H1 (cell line): ENCODE results near the gene PRKCSH. TPM values are rescaled to one million over a fixed set of nuclear protein-coding genes. Genes with fewer than 3 reads are reported as not detected.
"Not testable (repeated sequence)": the region's sequence is repeated elsewhere in the genome, so short reads cannot be mapped to it uniquely, and the experiment has no call there.

Experiments used
- CTCF ChIA-PET: fragments of 300-600 bp; sonication (Branson Sonifier 250); formaldehyde crosslinking; loops from one replicate; lab custom pipeline; 2021; ENCODE audit not compliant: partially characterized antibody; lab: Charles Lee
- POLR2A ChIA-PET: fragments of 300-600 bp; sonication (Branson Sonifier 250); formaldehyde crosslinking; loops from one replicate; lab custom pipeline; 2021; ENCODE audit warnings: inconsistent platforms; ENCODE audit not compliant: partially characterized antibody; lab: Charles Lee
- DNase-seq, 2 experiments: peaks; one replicate each; pipeline versions ENCODE4 v3.0.0 to v3.0.0-alpha.2; 2010 to 2022; ENCODE audit warnings: low spot score in 2 of 2, low read depth in 1 of 2, mixed read lengths in 1 of 2
- FAIRE-seq: peaks from 2 replicates; lab custom pipeline; 2011; peaks lifted over from hg19 to GRCh38; lab: Jason Lieb, UNC
- H2AFZ ChIP-seq: 2 replicates; pipeline ENCODE4 v1.8.1; 2012; ENCODE audit warnings: low read length, inconsistent platforms
- H2AK5ac ChIP-seq: 2 replicates; pipeline ENCODE4 v1.6.1; 2013; ENCODE audit warnings: low read depth, low read length
- H2BK120ac ChIP-seq: replicated peaks from 2 replicates; pipeline ENCODE3; 2013; ENCODE audit warnings: low read depth, low read length, inconsistent platforms
- H2BK12ac ChIP-seq: 2 replicates; pipeline ENCODE4 v1.6.1; 2013; ENCODE audit warnings: low read depth, low read length
- H2BK15ac ChIP-seq: 2 replicates; pipeline ENCODE4 v1.6.1; 2013; ENCODE audit warnings: low read length
- H2BK20ac ChIP-seq: 2 replicates; pipeline ENCODE4 v1.6.1; 2013; ENCODE audit warnings: low read length
- H2BK5ac ChIP-seq: 2 replicates; pipeline ENCODE4 v1.6.1; 2013; ENCODE audit warnings: low read depth, low read length
- H3K14ac ChIP-seq: 2 replicates; pipeline ENCODE4 v1.6.1; 2013; ENCODE audit warnings: inconsistent platforms; ENCODE audit not compliant: insufficient read length
- H3K18ac ChIP-seq: 2 replicates; pipeline ENCODE4 v1.6.1; 2013; ENCODE audit warnings: low read length; ENCODE audit errors: extremely low read depth
- H3K23ac ChIP-seq: 2 replicates; pipeline ENCODE4 v1.6.1; 2013; ENCODE audit warnings: inconsistent platforms; ENCODE audit not compliant: insufficient read length
- H3K23me2 ChIP-seq: 2 replicates; pipeline ENCODE4 v1.6.1; 2013; ENCODE audit warnings: low read depth, low read length
- H3K27ac ChIP-seq: 2 replicates; pipeline ENCODE4 v1.6.1; 2011; ENCODE audit warnings: low read depth, low read length, inconsistent platforms
- H3K27me3 ChIP-seq, 4 experiments: replicated peaks in 1 of 4; 1 replicate in 1 of 4; 2 replicates in 3 of 4; pipeline versions ENCODE4 v1.6.1 to v1.8.1; 2011 to 2013; ENCODE audit warnings: low read length in 3 of 4, mild to moderate bottlenecking in 3 of 4, inconsistent platforms in 2 of 4, mixed read lengths in 2 of 4, moderate library complexity in 1 of 4; ENCODE audit not compliant: control insufficient read depth in 3 of 4, insufficient read depth in 3 of 4; ENCODE audit errors: extremely low read depth in 1 of 4
- H3K36me3 ChIP-seq, 4 experiments: 2 replicates each; pipeline versions ENCODE4 v1.6.1 to v1.8.1; 2011 to 2013; ENCODE audit warnings: mild to moderate bottlenecking in 4 of 4, low read length in 3 of 4, moderate library complexity in 2 of 4, control low read depth in 1 of 4, inconsistent platforms in 1 of 4; ENCODE audit not compliant: insufficient read depth in 4 of 4, control insufficient read depth in 2 of 4
- H3K4ac ChIP-seq: replicated peaks from 2 replicates; pipeline ENCODE3; 2013; ENCODE audit warnings: low read length, low read depth, mixed read lengths, inconsistent platforms; ENCODE audit not compliant: insufficient read length
- H3K4me1 ChIP-seq, 4 experiments: replicated peaks in 1 of 4; 1 replicate in 1 of 4; 2 replicates in 3 of 4; pipeline versions ENCODE4 v1.6.1 to v1.8.1; 2011 to 2013; ENCODE audit warnings: low read length in 3 of 4, inconsistent platforms in 2 of 4, mixed read lengths in 1 of 4; ENCODE audit not compliant: insufficient read depth in 4 of 4, control insufficient read depth in 3 of 4
- H3K4me2 ChIP-seq, 2 experiments: 2 replicates each; pipeline versions ENCODE4 v1.6.1 to v1.8.1; 2011 to 2013; ENCODE audit warnings: low read depth in 2 of 2, low read length in 2 of 2, control low read depth in 1 of 2, inconsistent platforms in 1 of 2, mild to moderate bottlenecking in 1 of 2; ENCODE audit not compliant: insufficient read depth in 1 of 2
- H3K4me3 ChIP-seq, 4 experiments: fragments of 200-600, 300-600 bp in 1 of 4; sonication (generic), shearing (Covaris generic), sonication (Bioruptor Twin) in 1 of 4; 2 replicates each; pipeline versions ENCODE4 v1.5.1 to v1.8.1; 2011 to 2016; ENCODE audit warnings: low read length in 4 of 4, low read depth in 3 of 4, control low read depth in 2 of 4, inconsistent platforms in 2 of 4, mild to moderate bottlenecking in 2 of 4, mixed read lengths in 1 of 4, moderate library complexity in 1 of 4; ENCODE audit not compliant: insufficient read depth in 2 of 4; ENCODE audit errors: extremely low read depth in 1 of 4
- H3K56ac ChIP-seq: replicated peaks from 2 replicates; pipeline ENCODE3; 2013; ENCODE audit warnings: low read depth, mild to moderate bottlenecking, mixed read lengths, low read length, inconsistent platforms; ENCODE audit not compliant: insufficient read length
- H3K79me1 ChIP-seq: 2 replicates; pipeline ENCODE4 v1.6.1; 2013; ENCODE audit warnings: low read depth, low read length, control low read depth
- H3K79me2 ChIP-seq, 2 experiments: 2 replicates each; pipeline versions ENCODE4 v1.6.1 to v1.8.1; 2012 to 2013; ENCODE audit warnings: low read length in 2 of 2, mild to moderate bottlenecking in 2 of 2, inconsistent platforms in 1 of 2; ENCODE audit not compliant: insufficient read depth in 2 of 2, control insufficient read depth in 1 of 2
- H3K9ac ChIP-seq, 4 experiments: replicated peaks in 1 of 4; 1 replicate in 1 of 4; 2 replicates in 3 of 4; pipeline versions ENCODE4 v1.6.1 to v1.8.1; 2011 to 2013; ENCODE audit warnings: low read depth in 3 of 4, low read length in 3 of 4, control low read depth in 2 of 4, mild to moderate bottlenecking in 2 of 4, moderate library complexity in 2 of 4, inconsistent platforms in 1 of 4; ENCODE audit errors: extremely low read depth in 1 of 4
- H3K9me3 ChIP-seq, 2 experiments: 2 replicates each; pipeline versions ENCODE4 v1.6.1 to v1.8.1; 2012 to 2013; ENCODE audit warnings: mild to moderate bottlenecking in 2 of 2, moderate library complexity in 2 of 2, control low read depth in 1 of 2, inconsistent platforms in 1 of 2, low read depth in 1 of 2, low read length in 1 of 2, mixed read lengths in 1 of 2; ENCODE audit not compliant: insufficient read depth in 2 of 2
- H4K20me1 ChIP-seq, 2 experiments: replicated peaks in 1 of 2; 2 replicates each; pipeline versions ENCODE3 to v1.8.1; 2011 to 2013; ENCODE audit warnings: inconsistent platforms in 2 of 2, low read length in 2 of 2, mild to moderate bottlenecking in 1 of 2; ENCODE audit not compliant: insufficient read depth in 2 of 2, control insufficient read depth in 1 of 2
- H4K5ac ChIP-seq: 2 replicates; pipeline ENCODE4 v1.6.1; 2013; ENCODE audit warnings: low read length, low read depth, mixed read lengths, inconsistent platforms; ENCODE audit not compliant: insufficient read length
- H4K8ac ChIP-seq: 2 replicates; pipeline ENCODE4 v1.8.0; 2013; ENCODE audit warnings: mild to moderate bottlenecking, moderate library complexity, low read length, inconsistent platforms; ENCODE audit not compliant: insufficient read depth; ENCODE audit errors: extremely low read depth
- H4K91ac ChIP-seq: replicated peaks from 2 replicates; pipeline ENCODE3; 2013; ENCODE audit warnings: low read length, mixed read lengths, inconsistent platforms; ENCODE audit not compliant: insufficient read length
- KDM1A ChIP-seq: fragments of 200-600, 300-600 bp; sonication (generic); IDR thresholded peaks from 2 replicates; pipeline ENCODE4 v1.7.1; 2016; ENCODE audit warnings: mild to moderate bottlenecking, low read length, borderline replicate concordance
- WGBS, 2 experiments: shearing (Covaris generic) in 1 of 2; methylation state at CpG; one replicate each; pipeline versions ENCODE4 v1.1.6 to v1.1.7; 2013 to 2015; ENCODE audit warnings: low lambda C conversion rate in 2 of 2, mixed read lengths in 2 of 2, inconsistent platforms in 1 of 2, low coverage in 1 of 2, missing lambda C conversion rate in 1 of 2; ENCODE audit not compliant: insufficient replicate concordance in 2 of 2, insufficient coverage in 1 of 2, insufficient read length in 1 of 2; ENCODE audit errors: extremely low coverage in 1 of 2, missing lambda C conversion rate in 1 of 2; 5-methylcytosine and 5-hydroxymethylcytosine counted together
- polyA plus RNA-seq, 7 experiments: library from polyadenylated mRNA; depleted of rRNA in 3 of 7; stranded (reverse) in 5 of 7; unstranded in 2 of 7; fragments of >200 nt in 5 of 7; fragments of 200-250 nt in 2 of 7; gene quantifications; 1 replicate in 5 of 7; 2 replicates in 1 of 7; 4 replicates in 1 of 7; pipeline versions ENCODE4 v1.2.1 to v1.2.3, GENCODE V29; 2011 to 2013; ENCODE audit warnings: missing spikeins in 2 of 7, mixed read lengths in 2 of 7
- total RNA-seq: library from RNA; stranded (reverse); fragmentation: NEBNext Ultra II Directional; extraction: Animal tissue kit (Norgen Biotek cat#: 25700); gene quantifications from 2 replicates; pipeline ENCODE4 v1.2.1, GENCODE V29; 2021

The PRKCSH gene
- total and polyA plus RNA-seq, 2 of the 8 experiments (the other 6 are each of a cell fraction or from before 2014, with no cell fraction given) = 97.2 to 337 TPM

DNA sequence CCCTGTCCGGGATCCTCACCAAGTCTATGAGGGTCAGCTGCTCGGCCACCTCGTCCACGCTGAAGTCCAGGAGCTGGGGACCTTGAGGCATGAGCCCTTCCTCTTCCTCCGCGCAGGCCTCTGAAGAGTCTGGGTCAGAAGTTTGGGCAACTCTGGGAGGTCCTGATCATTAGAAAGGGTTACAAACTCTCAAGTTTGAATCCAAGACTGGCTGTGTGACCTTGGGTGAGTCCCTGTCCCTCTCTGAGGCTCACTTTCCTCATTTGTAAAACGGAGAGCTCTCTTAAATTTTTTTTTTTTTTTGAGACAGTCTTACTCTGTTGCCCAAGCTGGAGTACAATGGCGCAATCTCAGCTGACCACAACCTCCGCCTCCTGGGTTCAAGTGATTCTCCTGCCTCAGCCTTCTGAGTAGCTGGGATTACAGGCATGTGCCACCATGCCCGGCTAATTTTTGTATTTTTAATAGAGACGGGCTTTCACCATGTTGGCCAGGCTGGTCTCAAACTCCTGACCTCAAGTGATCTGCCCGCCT is 28.7 kb upstream of the PRKCSH start:
- H2AFZ ChIP-seq, H3K56ac ChIP-seq, H3K4ac ChIP-seq, H3K9me3 ChIP-seq, DNase-seq: not testable (repeated sequence)
- POLR2A ChIA-PET = interaction anchor here (0.6 to 3.9 kb wide), 18 partner anchors 11 to 176 kb away, joined by 3 to 22 read pairs (median 4); partner anchors contain the start of genes ELAVL3, EPOR and RGL3
- Histone ChIP-seq H3K27ac (0 out of 2 replicates have a peak overlapping the region, but pooled peaks have one; percentile 49), H2BK12ac (0 out of 2 replicates have a peak overlapping the region, but pooled peaks have one; percentile 9)
- TF ChIP-seq KDM1A = peak; percentile 61; the same call in 1 of the 2 replicates
- TF ChIP-seq, all 59 proteins: peak for 1; not testable (repeated sequence) for 58
- not testable (repeated sequence) for H3K27me3 ChIP-seq, H3K4me1 ChIP-seq, H3K18ac ChIP-seq, H2BK120ac ChIP-seq, H3K79me1 ChIP-seq, H3K79me2 ChIP-seq, H3K14ac ChIP-seq, H2BK5ac ChIP-seq, H4K20me1 ChIP-seq, H2BK15ac ChIP-seq, H4K8ac ChIP-seq, FAIRE-seq, H3K23me2 ChIP-seq, H2BK20ac ChIP-seq, H3K23ac ChIP-seq, H4K5ac ChIP-seq, H3K9ac ChIP-seq, H4K91ac ChIP-seq, H2AK5ac ChIP-seq
- 88% methylated on average over 12 of the region's 12 CpGs; no CpG with 5 or more reads in 1 of the 2 experiments for WGBS, 2 experiments
- peak overlapping the region in 1 of 4 experiments; percentile 47; a peak in 2 of 8 replicates for H3K4me3 ChIP-seq
- CTCF ChIA-PET = interaction anchor here (0.6 to 4.4 kb wide), 17 partner anchors 9 to 281 kb away, joined by 3 to 69 read pairs (median 9); partner anchors contain the start of genes EPOR, ODAD3, PRKCSH and RGL3
- H3K4me2 ChIP-seq = peak overlapping the region; percentile 26 to 60; a peak in 3 of 4 replicates
- H3K36me3 ChIP-seq = peaks cover 0 to 19% (median 5%) of the 10 kb centered on the region in 4 experiments; a peak in 6 of 8 replicates
